NB4 (cell line): ENCODE data around the gene NUP155.

ENCODE experiments used
- MAX ChIP-seq: IDR thresholded peaks from 2 replicates; pipeline ENCODE4 v1.6.1; 2011; ENCODE audit warnings: low read depth, low read length
- MYC ChIP-seq: IDR thresholded peaks from 2 replicates; pipeline ENCODE4 v1.6.1; 2011; ENCODE audit warnings: low read depth, low read length
- POLR2A ChIP-seq: IDR thresholded peaks from 2 replicates; pipeline ENCODE4 v1.6.1; 2011; ENCODE audit warnings: mild to moderate bottlenecking; ENCODE audit not compliant: insufficient read length; ENCODE audit errors: extremely low read depth
- TF ChIP-seq, protein P1 (sequence below): IDR thresholded peaks from one replicate; pipeline ENCODE4 v1.5.1; 2012; ENCODE audit warnings: low read depth, low read length

- TF ChIP-seq, protein P1, sequence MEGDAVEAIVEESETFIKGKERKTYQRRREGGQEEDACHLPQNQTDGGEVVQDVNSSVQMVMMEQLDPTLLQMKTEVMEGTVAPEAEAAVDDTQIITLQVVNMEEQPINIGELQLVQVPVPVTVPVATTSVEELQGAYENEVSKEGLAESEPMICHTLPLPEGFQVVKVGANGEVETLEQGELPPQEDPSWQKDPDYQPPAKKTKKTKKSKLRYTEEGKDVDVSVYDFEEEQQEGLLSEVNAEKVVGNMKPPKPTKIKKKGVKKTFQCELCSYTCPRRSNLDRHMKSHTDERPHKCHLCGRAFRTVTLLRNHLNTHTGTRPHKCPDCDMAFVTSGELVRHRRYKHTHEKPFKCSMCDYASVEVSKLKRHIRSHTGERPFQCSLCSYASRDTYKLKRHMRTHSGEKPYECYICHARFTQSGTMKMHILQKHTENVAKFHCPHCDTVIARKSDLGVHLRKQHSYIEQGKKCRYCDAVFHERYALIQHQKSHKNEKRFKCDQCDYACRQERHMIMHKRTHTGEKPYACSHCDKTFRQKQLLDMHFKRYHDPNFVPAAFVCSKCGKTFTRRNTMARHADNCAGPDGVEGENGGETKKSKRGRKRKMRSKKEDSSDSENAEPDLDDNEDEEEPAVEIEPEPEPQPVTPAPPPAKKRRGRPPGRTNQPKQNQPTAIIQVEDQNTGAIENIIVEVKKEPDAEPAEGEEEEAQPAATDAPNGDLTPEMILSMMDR = no peak
- TF ChIP-seq POLR2A (no peak), MAX (no peak), MYC (no peak)
Observed at GRCh38 chr5:37417347-37417746, 46.4 kb upstream of the NUP155 start.
